Activated T-cell treated with anti-CD3 and anti-CD28 coated beads, Interleukin-2, amount 50 U/mL, for 1 hour (primary cell): ENCODE data around the gene ITK.
A peak's percentile ranks its signal among the peaks of the same experiment; 100 is the strongest.
"Not testable (repeated sequence)": the region's sequence is repeated elsewhere in the genome, so short reads cannot be mapped to it uniquely, and the experiment has no call there.

Experiments used
- DNase-seq: peaks from one replicate; pipeline ENCODE4 v3.0.0-alpha.2; 2020

Gene ITK

DNA sequence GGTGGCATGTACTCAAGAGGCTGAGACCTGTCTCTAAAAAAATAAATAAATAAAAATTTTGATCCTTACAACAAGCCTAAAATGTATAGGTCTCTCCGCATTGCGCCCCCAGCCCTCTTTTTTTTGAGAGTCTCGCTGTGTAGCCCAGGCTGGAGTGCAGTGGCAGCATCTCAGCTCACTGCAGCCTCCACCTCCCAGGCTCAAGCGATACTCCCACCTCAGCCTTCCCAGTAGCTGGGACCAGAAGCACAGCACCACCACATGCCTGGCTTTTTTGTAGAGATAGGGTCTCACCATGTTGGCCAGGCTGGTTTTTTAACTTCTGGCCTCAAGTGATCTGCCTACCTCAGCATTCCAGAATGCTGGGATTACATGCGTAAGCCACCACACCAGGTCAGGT, 12.4 kb upstream of the ITK start:
- DNase-seq: no peak

DNA sequence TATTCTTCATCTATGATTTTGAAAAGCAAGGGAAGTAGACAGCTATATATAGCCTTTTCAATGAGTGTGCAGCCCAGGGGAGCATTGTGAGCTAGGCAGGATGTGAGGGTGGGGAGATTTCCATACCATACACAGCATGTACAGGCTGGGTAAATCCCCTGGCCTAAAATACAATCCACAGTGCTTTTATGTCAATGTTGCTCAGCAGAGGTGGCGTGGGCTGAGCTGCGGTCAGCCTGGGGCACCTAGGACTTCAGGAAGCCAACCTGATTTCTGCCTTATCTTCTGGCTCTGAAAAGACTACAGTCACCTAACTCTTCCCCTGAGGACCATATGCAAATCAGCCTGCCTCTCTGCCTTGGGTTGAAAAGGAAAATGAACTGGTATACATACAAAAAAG, 8.2 kb upstream of the ITK start:
- DNase-seq: peak; percentile 69

- DNase-seq: no peak
These were observed 5.5 kb upstream of the ITK start for GRCh38 chr5:157175071-157175612.

- DNase-seq: no peak
These were observed 2.7 kb upstream of the ITK start for GRCh38 chr5:157177953-157178352.

GRCh38 chr5:157178966-157179365, 1.7 kb upstream of the ITK start:
- DNase-seq: no peak

DNA sequence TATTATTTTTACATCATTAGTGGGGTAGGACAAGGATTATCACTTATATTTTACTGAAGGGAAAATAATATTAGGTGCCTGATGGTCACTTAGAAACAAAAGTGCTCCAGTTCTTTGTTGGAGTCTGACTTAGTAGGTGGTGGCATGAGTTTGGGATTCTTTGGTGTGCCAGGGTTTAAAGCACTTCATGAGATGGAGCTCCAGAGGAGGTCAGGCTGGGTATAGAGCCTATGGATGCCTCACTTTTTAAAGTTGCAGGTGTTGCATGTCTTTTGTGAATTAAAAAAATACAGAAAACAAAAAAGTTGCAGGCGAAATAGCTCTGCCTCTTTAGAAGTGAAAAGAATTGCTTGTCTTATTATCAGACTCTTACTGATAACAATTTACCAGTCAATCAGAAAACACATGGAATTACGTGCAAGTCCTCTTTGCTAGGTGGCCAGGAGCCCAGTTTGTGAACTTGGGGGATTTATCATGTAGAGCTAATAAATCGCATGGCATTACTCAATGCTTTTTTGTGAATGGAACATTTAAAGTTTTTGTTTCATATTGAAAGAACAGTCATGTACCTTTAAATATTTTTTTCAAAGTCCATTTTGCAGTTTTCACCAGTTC, 1.6 kb downstream of the ITK start:
- no peak for DNase-seq

GRCh38 chr5:157184117-157184670, 3.6 kb downstream of the ITK start:
- no peak for DNase-seq

DNA sequence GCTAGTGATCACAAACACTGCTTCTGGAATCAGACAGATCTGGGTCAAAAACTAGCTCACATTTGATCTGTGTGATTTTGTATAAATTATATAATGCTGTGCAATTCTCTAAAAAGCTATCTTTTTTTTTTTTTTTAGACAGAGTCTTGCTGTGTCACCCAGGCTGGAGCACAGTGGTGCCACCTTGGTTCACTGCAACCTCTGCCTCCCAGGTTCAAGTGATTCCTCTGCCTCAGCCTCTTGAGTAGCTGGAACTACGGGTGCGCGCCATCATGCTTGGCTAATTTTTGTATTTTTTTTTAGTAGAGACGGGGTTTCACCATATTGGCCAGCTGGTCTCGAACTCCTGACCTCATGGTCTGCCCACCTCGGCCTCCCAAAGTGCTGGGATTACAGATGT, 4.5 kb downstream of the ITK start:
- DNase-seq: not testable (repeated sequence)

- no peak for DNase-seq
These were observed 5.8 kb downstream of the ITK start for GRCh38 chr5:157186309-157187045.

DNA sequence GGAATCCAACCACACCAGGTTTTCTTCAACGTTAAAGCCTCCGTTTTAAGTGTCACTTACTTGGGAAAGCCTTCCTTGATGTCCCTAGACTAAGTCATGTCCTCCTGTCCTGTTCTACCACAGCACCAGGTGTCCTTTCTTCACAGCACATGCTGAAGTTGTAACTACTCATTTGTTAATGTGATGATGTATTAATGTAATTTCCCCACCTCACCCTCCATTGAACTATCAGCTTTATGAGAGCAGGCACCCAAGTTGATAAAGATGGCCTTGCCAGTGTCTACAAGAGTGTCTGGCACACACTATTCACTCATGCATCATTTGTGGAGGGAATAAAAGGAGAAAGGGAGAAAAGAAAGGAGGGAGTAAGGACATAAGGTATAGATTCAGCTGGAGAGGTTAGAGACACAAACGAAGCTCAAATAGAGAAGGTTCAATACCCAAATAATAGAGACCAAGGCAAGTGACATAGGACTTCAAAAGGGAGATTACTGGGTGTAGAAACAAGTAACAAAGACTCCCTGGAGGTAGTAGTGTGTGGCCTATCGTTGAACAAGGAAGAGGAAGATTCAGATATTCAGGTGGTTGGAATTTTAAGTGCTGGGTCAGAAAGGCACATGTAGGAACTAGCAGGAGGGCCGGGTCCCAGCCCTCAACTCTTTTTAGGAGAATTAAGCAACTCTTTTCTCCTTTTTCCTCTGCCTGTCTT, 6.6 kb downstream of the ITK start:
- no peak for DNase-seq

- DNase-seq: no peak
These were observed 7.6 kb downstream of the ITK start for GRCh38 chr5:157188270-157188669.

- DNase-seq: no peak
These were observed 8.6 kb downstream of the ITK start for GRCh38 chr5:157189223-157189622.

DNA sequence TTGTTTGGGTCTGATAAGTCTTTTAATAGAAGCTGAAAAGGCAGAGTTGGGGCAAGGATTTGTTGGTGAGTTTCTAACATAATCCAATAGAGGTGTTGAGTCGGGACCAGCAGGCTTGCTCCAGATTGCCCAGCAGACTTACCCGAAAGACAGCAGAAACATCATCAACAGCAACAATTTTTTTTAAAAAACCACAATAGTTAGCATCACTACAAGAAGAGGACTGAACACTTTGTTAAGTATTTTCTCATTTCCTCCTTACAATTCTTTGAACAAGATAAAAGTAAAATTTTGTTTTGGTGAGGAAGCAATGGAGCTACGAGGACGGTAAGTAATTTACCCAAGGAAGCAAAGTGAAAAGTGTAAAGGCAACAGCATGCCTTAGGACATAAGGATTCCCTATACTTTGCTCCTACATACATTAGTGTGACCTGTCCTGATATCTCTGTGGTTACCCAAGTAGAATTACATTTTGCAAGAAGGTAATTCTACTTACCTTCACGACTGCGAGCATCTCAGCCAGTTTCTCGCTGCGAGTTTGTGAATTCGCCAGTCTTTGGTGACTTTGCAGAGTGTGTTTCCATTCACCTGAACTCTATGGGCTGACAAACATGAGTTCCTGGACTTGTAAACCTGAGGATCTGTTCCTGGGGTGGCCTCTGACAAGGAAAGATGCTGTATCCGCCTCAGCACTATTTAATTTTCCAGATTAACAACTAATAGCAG, 13.2 kb downstream of the ITK start:
- DNase-seq: no peak

GRCh38 chr5:157196045-157196444, 15.4 kb downstream of the ITK start:
- DNase-seq: no peak

GRCh38 chr5:157197086-157197485, 16.4 kb downstream of the ITK start:
- no peak for DNase-seq

DNA sequence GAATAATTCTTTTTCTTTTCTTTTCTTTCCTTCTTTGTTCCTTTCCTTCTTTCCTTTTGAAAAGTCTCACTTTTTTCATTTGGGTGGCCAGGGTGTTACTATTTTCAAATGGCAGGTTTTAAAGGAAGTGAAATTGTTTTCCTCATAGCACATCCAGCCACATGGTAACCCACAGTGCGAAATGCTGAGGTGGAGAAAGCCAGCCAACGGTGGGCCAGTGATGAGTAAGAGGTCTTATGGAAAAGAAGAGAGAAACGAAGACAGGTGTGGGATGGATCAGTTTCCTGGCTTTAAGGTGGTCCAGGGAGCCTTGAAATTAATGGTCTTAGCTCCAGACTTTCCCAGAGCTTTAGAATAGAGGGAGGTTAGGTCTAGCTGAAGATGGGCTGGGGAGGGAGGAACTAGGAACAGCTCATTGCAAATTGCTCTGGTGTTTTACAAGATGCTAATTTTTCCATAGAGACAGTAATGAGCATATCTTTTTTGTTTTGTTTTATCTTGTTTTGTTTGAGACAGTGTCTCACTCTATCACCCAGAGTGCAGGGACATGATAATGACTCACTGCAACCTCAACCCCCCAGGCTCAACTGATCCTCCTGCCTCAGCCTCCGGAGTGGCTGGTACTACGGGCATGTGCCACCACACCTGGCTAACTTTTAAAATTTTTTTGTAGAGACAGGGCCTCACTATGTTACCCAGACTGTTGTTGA, 17.8 kb downstream of the ITK start:
- peak; percentile 65 for DNase-seq

GRCh38 chr5:157201857-157202256, 21.2 kb downstream of the ITK start:
- no peak for DNase-seq

GRCh38 chr5:157203417-157203816, 22.8 kb downstream of the ITK start:
- no peak for DNase-seq

GRCh38 chr5:157204765-157205164, 24.1 kb downstream of the ITK start:
- no peak for DNase-seq

GRCh38 chr5:157205708-157206107, 25.1 kb downstream of the ITK start:
- DNase-seq: no peak

GRCh38 chr5:157210652-157211051, 30.0 kb downstream of the ITK start:
- not testable (repeated sequence) for DNase-seq

DNA sequence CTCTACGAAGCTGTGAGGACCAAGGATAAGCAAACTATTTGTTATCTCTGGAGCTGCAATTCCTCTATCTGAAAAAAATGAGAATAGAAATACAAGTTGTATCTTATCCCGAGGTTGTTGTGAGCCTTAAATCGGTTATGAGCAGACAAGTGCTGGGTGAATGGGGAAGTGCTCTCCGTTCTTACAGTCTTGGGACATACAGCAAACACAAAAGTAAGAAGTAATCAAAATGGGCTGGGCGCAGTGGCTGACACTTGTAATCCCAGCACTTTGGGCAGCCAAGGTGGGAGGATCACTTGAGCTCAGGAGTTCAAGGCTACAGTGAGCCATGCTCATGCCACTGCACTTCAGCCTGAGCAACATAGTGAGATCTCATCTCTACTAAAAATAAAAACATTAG, 31.7 kb downstream of the ITK start:
- no peak for DNase-seq
